PFSK-1 (cell line): ENCODE measurements around the gene TMEM44.

Source experiments
- FOXP2 ChIP-seq: optimal IDR thresholded peaks from 2 replicates; pipeline ENCODE3; 2011; ENCODE audit warnings: borderline replicate concordance, control low read depth, inconsistent platforms; ENCODE audit not compliant: insufficient read depth; ENCODE audit errors: extremely low read length, extremely low read depth
- POLR2AphosphoS5 ChIP-seq: IDR thresholded peaks from 2 replicates; pipeline ENCODE4 v1.6.1; 2012; ENCODE audit warnings: low read depth, mild to moderate bottlenecking, control low read depth, low read length, moderate library complexity
- REST ChIP-seq, 2 experiments: IDR thresholded peaks; 2 replicates each; pipeline versions ENCODE4 v1.6.1 to v1.8.0; 2011 to 2012; ENCODE audit warnings: low read depth in 2 of 2, low read length in 2 of 2, control low read depth in 1 of 2, inconsistent platforms in 1 of 2, mild to moderate bottlenecking in 1 of 2, moderate library complexity in 1 of 2; ENCODE audit not compliant: insufficient read depth in 1 of 2
- SIN3A ChIP-seq: IDR thresholded peaks from 2 replicates; pipeline ENCODE4 v1.6.1; 2012; ENCODE audit warnings: mild to moderate bottlenecking, low read length, moderate library complexity, borderline replicate concordance; ENCODE audit not compliant: insufficient read depth
- TAF1 ChIP-seq: IDR thresholded peaks from 2 replicates; pipeline ENCODE4 v1.6.1; 2012; ENCODE audit warnings: low read length, control low read depth, borderline replicate concordance; ENCODE audit not compliant: insufficient read depth

Gene TMEM44

GRCh38 chr3:194549853-194550252 is 83.4 kb downstream of the TMEM44 start:
- TF ChIP-seq POLR2AphosphoS5 (no peak), TAF1 (no peak), REST (IDR thresholded peaks at IDR 0.05; ENCODE audit: insufficient read depth in 1 of 2, low read depth in 2 of 2, low read length in 2 of 2) (no peak), FOXP2 (no peak), SIN3A (no peak)

- TF ChIP-seq TAF1 (no peak), POLR2AphosphoS5 (no peak)
These were observed 84.6 kb downstream of the TMEM44 start for GRCh38 chr3:194548346-194549321.

- TF ChIP-seq REST (IDR thresholded peaks at IDR 0.05; ENCODE audit: insufficient read depth in 1 of 2, low read depth in 2 of 2, low read length in 2 of 2) (no peak), POLR2AphosphoS5 (no peak), TAF1 (no peak), FOXP2 (no peak), SIN3A (no peak)
These were observed 86.2 kb downstream of the TMEM44 start for GRCh38 chr3:194547042-194547441.

GRCh38 chr3:194543550-194543949 is 89.7 kb downstream of the TMEM44 start:
- TF ChIP-seq TAF1: no peak
- TF ChIP-seq POLR2AphosphoS5: no peak
- no peak for TF ChIP-seq REST (IDR thresholded peaks at IDR 0.05; ENCODE audit: insufficient read depth in 1 of 2, low read depth in 2 of 2, low read length in 2 of 2)

- TF ChIP-seq REST (IDR thresholded peaks at IDR 0.05; ENCODE audit: insufficient read depth in 1 of 2, low read depth in 2 of 2, low read length in 2 of 2) (no peak), SIN3A (no peak), FOXP2 (no peak), POLR2AphosphoS5 (no peak)
These were observed 91.7 kb downstream of the TMEM44 start for GRCh38 chr3:194541483-194541882.
